CD4-positive, CD25-positive, alpha-beta regulatory T cell (primary cell): ENCODE results near the gene TANC1. TPM values are rescaled to one million over a fixed set of nuclear protein-coding genes. Genes with fewer than 3 reads are reported as not detected.

Source experiments
- ATAC-seq, 2 donors: fragments of 150-1000 bp; cut with Tn5 transposase; one replicate each; pipeline ENCODE4 v1.10.0; 2021; ENCODE audit warnings: low read depth in 2 of 2, moderate number of reproducible peaks in 2 of 2, moderate library complexity in 1 of 2
- DNase-seq, 3 donors: peaks; one replicate each; pipeline versions ENCODE4 v3.0.0 to v3.0.0-alpha.2; 2012 to 2022; ENCODE audit warnings: mixed read lengths in 1 of 3
- H3K27ac ChIP-seq: one replicate; pipeline ENCODE4 v1.7.0; 2013; ENCODE audit warnings: mild to moderate bottlenecking, low read length; ENCODE audit not compliant: insufficient read depth, poor library complexity, severe bottlenecking
- H3K27me3 ChIP-seq: one replicate; pipeline ENCODE4 v1.7.0; 2013; ENCODE audit warnings: low read length; ENCODE audit not compliant: control insufficient read depth, insufficient read depth
- H3K36me3 ChIP-seq: one replicate; pipeline ENCODE4 v1.7.0; 2013; ENCODE audit warnings: mild to moderate bottlenecking, low read length, moderate library complexity; ENCODE audit not compliant: control insufficient read depth, insufficient read depth
- H3K4me1 ChIP-seq: 2 replicates; pipeline ENCODE4 v1.7.0; 2013; ENCODE audit warnings: mild to moderate bottlenecking, low read length; ENCODE audit not compliant: insufficient read depth, control insufficient read depth, poor library complexity, severe bottlenecking
- H3K4me3 ChIP-seq: one replicate; pipeline ENCODE4 v1.7.0; 2013; ENCODE audit warnings: low read depth, mild to moderate bottlenecking, low read length, moderate library complexity
- H3K9me3 ChIP-seq, 2 experiments: 1 replicate in 1 of 2; 2 replicates in 1 of 2; pipeline ENCODE4 v1.7.0; 2013; ENCODE audit warnings: low read length in 2 of 2, mild to moderate bottlenecking in 1 of 2, moderate library complexity in 1 of 2; ENCODE audit not compliant: control insufficient read depth in 2 of 2
- H3K27ac Mint-ChIP-seq, 3 donors: one replicate each; pipeline ENCODE4 v1.8.0; 2020 to 2022; ENCODE audit warnings: mild to moderate bottlenecking in 3 of 3, mixed read lengths in 3 of 3, moderate library complexity in 2 of 3
- H3K27me3 Mint-ChIP-seq: one replicate; pipeline ENCODE4 v1.8.0; 2022; ENCODE audit warnings: mild to moderate bottlenecking, mixed read lengths
- H3K36me3 Mint-ChIP-seq: one replicate; pipeline ENCODE4 v1.8.0; 2020; ENCODE audit warnings: mixed read lengths
- H3K4me1 Mint-ChIP-seq, 4 donors: one replicate each; pipeline ENCODE4 v1.8.0; 2020 to 2022; ENCODE audit warnings: mixed read lengths in 4 of 4, mild to moderate bottlenecking in 1 of 4
- H3K4me3 Mint-ChIP-seq, 4 donors: one replicate each; pipeline ENCODE4 v1.8.0; 2020 to 2022; ENCODE audit warnings: mild to moderate bottlenecking in 4 of 4, mixed read lengths in 4 of 4, moderate library complexity in 3 of 4
- H3K9me3 Mint-ChIP-seq, 7 donors: one replicate each; pipeline ENCODE4 v1.8.0; 2020 to 2022; ENCODE audit warnings: mixed read lengths in 7 of 7, mild to moderate bottlenecking in 3 of 7, moderate library complexity in 2 of 7
- polyA plus RNA-seq, 4 donors: library from polyadenylated mRNA; unstranded; fragments of 300-500 nt; fragmentation: Illumina TruSeq; gene quantifications; one replicate each; pipeline ENCODE4 v1.2.3, GENCODE V29; 2021
- total RNA-seq: library from RNA; stranded (reverse); gene quantifications from one replicate; pipeline ENCODE4 v1.2.3, GENCODE V29; 2022

Gene TANC1
- total and polyA plus RNA-seq, 5 donors from 2014 or later = 0.06 to 0.07 TPM; not detected in 3

DNA sequence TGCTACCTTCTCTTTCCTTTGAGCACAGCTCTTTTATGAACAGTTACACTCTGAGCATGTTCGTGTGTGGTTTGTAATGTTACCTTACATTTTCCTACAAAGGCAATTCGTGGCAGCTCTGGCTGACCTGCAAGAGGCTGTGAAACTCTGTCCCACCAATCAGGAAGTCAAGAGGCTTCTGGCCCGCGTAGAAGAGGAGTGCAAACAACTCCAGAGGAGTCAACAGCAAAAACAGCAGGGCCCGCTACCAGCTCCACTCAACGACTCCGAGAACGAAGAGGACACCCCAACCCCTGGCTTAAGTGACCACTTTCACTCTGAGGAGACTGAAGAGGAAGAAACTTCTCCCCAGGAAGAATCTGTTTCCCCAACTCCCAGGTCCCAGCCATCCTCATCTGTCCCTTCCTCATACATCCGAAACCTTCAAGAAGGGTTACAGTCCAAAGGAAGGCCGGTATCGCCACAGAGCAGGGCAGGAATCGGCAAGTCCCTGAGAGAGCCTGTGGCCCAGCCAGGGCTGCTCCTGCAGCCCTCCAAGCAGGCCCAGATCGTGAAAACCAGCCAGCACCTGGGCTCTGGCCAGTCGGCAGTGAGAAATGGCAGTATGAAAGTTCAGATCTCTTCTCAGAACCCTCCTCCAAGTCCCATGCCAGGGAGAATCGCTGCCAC, 261.2 kb downstream of the TANC1 start:
- no peaks in the 10 kb centered on the region for H3K4me1 ChIP-seq
- no peak overlapping the region for H3K4me3 Mint-ChIP-seq
- no peak overlapping the region for H3K4me3 ChIP-seq
- H3K36me3 Mint-ChIP-seq = no peaks in the 10 kb centered on the region
- H3K4me1 Mint-ChIP-seq = peaks cover 0 to 5% (median 3%) of the 10 kb centered on the region in 4 donors
- peak overlapping the region in 1 of 3 donors; percentile 12 for H3K27ac Mint-ChIP-seq
- H3K27me3 Mint-ChIP-seq = no peaks in the 10 kb centered on the region
- ATAC-seq = no peak
- DNase-seq = no peak
- H3K9me3 Mint-ChIP-seq = peaks cover 0 to 1% (median 0%) of the 10 kb centered on the region in 7 donors
- H3K9me3 ChIP-seq = no peaks in the 10 kb centered on the region
- no peaks in the 10 kb centered on the region for H3K27me3 ChIP-seq
- no peaks in the 10 kb centered on the region for H3K36me3 ChIP-seq
- H3K27ac ChIP-seq = no peak overlapping the region

DNA sequence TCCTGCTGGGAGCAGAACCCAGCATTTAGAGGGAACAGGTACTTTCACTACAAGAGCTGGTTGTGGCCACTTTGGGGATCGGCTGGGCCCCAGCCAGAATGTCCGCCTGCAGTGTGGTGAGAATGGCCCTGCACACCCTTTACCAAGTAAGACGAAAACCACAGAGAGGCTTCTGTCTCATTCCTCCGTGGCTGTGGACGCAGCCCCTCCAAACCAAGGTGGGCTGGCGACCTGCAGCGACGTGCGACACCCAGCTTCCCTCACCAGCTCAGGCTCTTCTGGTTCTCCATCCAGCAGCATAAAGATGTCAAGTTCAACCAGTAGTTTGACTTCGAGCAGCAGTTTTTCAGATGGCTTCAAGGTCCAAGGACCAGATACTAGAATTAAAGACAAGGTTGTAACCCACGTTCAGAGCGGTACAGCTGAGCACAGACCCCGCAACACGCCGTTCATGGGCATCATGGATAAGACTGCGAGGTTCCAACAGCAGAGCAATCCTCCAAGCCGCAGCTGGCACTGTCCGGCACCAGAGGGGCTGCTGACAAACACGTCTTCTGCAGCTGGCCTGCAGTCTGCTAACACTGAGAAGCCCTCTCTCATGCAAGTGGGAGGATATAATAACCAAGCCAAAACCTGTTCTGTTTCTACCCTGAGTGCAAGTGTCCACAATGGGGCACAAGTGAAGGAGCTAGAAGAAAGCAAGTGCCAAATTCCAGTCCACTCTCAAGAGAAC, 261.9 kb downstream of the TANC1 start:
- Mint-ChIP-seq H3K27ac (no peak overlapping the region), H3K4me3 (no peak overlapping the region), H3K27me3 (no peaks in the 10 kb centered on the region), H3K4me1 (peaks cover 0 to 5% (median 3%) of the 10 kb centered on the region in 4 donors), H3K9me3 (peaks cover 0 to 1% (median 0%) of the 10 kb centered on the region in 7 donors), H3K36me3 (peaks cover 4% of the 10 kb centered on the region)
- Histone ChIP-seq H3K36me3 (no peaks in the 10 kb centered on the region), H3K4me3 (no peak overlapping the region), H3K27me3 (no peaks in the 10 kb centered on the region), H3K27ac (no peak overlapping the region), H3K9me3 (no peaks in the 10 kb centered on the region), H3K4me1 (no peaks in the 10 kb centered on the region)
- DNase-seq = no peak
- no peak for ATAC-seq

DNA sequence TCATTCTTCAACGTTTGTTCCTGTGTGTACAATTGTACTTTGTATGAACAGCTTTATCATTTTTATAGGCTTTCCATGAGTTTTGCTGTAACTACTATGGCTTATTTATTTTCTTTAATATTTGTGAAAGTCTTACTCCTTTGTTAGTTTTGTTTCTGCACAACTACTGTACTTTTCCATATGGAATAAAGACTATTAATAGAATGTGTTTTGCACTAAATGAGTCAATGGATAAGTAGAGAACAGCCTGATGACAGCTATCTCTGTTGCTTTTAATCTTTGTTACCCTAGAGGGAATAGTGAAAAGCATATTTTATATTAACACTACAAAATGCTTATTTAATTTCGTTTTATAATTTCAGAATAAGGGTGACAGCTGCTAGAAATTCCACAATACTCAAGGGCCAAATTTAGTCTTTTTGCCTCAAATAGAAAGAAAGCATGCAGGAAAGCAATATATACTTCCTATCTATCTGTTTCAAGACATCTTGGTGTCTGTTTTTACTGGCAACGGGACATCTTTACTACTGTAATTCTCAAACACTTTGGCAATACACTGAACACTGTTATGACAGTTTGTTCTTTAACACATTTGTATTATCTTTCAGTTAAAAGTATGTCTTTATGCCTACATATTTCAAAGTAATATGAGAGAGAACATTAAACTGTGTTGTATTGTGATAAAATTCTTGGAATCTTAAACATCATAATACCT, 264.2 kb downstream of the TANC1 start:
- no peaks in the 10 kb centered on the region for H3K27me3 Mint-ChIP-seq
- Histone ChIP-seq H3K27ac (no peak overlapping the region), H3K4me1 (no peaks in the 10 kb centered on the region), H3K9me3 (no peaks in the 10 kb centered on the region), H3K27me3 (no peaks in the 10 kb centered on the region), H3K4me3 (no peak overlapping the region), H3K36me3 (peaks cover 2% of the 10 kb centered on the region)
- DNase-seq = no peak
- no peaks in the 10 kb centered on the region for H3K4me1 Mint-ChIP-seq
- ATAC-seq = no peak
- H3K9me3 Mint-ChIP-seq = peaks cover 0 to 1% (median 0%) of the 10 kb centered on the region in 7 donors
- no peak overlapping the region for H3K27ac Mint-ChIP-seq
- no peak overlapping the region for H3K4me3 Mint-ChIP-seq
- H3K36me3 Mint-ChIP-seq = peaks cover 10% of the 10 kb centered on the region

DNA sequence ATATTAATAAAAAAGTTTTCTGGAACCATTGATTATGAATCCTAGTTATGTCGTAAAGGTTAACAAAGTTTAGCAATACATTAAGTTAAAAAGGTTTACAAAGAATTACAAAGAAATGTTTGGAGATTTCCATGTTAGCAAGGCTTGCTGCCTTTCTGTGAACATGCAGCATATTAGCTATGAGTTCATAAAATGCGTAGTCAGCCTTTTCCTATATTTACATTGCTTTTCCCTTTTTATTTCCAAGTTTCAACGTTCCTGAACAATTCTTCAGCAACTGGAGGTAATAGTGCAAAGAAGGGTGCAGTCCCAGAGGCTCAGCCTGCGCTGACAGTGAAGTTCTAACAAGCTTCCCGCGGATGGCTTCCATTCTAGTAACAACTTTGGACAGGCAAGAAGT, 266.4 kb downstream of the TANC1 start:
- Histone ChIP-seq H3K9me3 (no peaks in the 10 kb centered on the region), H3K27me3 (no peaks in the 10 kb centered on the region), H3K4me1 (no peaks in the 10 kb centered on the region), H3K4me3 (no peak overlapping the region), H3K36me3 (peaks cover 2% of the 10 kb centered on the region), H3K27ac (no peak overlapping the region)
- H3K4me3 Mint-ChIP-seq = no peak overlapping the region
- ATAC-seq (no peak), DNase-seq (no peak)
- H3K36me3 Mint-ChIP-seq = peaks cover 22% of the 10 kb centered on the region
- no peak overlapping the region for H3K27ac Mint-ChIP-seq
- peaks cover 0 to 1% (median 0%) of the 10 kb centered on the region in 7 donors for H3K9me3 Mint-ChIP-seq
- no peaks in the 10 kb centered on the region for H3K4me1 Mint-ChIP-seq
- no peaks in the 10 kb centered on the region for H3K27me3 Mint-ChIP-seq

DNA sequence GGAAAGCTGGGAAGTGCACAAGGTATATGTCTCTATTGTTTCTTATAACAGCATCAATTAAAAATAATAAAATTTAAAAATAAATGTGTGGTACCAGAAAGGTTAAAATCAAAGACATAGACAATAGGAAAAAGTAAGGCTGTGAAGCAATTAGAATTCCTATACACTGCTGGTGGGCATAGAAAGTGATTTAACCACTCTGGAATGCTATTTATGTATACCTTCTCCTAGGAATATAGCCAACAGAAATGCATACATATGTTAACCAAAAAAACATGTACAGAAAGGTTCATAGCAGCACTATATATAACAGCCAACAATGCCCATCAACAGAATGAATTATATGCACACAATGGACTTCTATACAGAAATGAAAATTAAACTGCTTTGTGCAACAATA, 275.1 kb downstream of the TANC1 start:
- Mint-ChIP-seq H3K27me3 (no peaks in the 10 kb centered on the region), H3K27ac (no peak overlapping the region), H3K4me1 (peaks cover 0 to 5% (median under 1%) of the 10 kb centered on the region in 4 donors), H3K9me3 (peaks cover 0 to 4% (median 0%) of the 10 kb centered on the region in 7 donors), H3K4me3 (no peak overlapping the region), H3K36me3 (peaks cover 55% of the 10 kb centered on the region)
- no peaks in the 10 kb centered on the region for H3K36me3 ChIP-seq
- H3K27ac ChIP-seq = no peak overlapping the region
- H3K9me3 ChIP-seq = peaks cover 0 to 5% of the 10 kb centered on the region in 2 experiments
- no peak overlapping the region for H3K4me3 ChIP-seq
- DNase-seq (no peak), ATAC-seq (no peak)
- H3K27me3 ChIP-seq = no peaks in the 10 kb centered on the region
- H3K4me1 ChIP-seq = no peaks in the 10 kb centered on the region

DNA sequence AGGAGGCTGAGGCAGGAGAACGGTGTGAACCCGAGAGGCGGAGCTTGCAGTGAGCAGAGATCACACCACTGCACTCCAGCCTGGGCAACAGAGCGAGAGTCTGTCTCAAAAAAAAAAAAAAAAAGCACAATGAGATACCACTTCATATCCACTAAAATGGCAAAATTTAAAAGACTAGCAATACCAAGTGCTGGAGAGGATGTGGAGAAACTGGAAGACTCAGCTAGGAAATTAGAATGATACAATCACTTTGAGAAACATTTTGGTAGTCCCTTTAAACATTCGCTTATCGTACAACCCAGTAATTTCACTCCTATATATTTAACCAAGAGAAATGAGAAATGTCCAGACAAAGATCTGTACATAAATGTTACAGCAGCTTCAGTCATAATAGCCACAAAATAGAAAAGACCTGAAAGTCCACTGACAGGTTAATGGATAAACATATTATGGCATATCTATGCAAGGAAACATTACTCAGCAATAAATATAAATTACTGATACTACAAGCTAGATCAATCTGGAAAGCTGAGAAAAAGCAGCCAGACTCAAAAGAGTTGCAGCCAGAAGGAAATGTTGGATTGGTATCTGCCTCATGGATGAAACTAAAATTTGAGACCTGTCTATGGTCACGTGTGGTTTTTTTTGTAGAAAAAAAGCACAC, 278.0 kb downstream of the TANC1 start:
- Mint-ChIP-seq H3K9me3 (peaks cover 0 to 4% (median 0%) of the 10 kb centered on the region in 7 donors), H3K4me1 (peaks cover 0 to 5% (median under 1%) of the 10 kb centered on the region in 4 donors), H3K27me3 (no peaks in the 10 kb centered on the region), H3K27ac (no peak overlapping the region), H3K4me3 (no peak overlapping the region), H3K36me3 (peaks cover 37% of the 10 kb centered on the region)
- H3K4me3 ChIP-seq = no peak overlapping the region
- no peak for DNase-seq
- H3K4me1 ChIP-seq = no peaks in the 10 kb centered on the region
- H3K36me3 ChIP-seq = no peaks in the 10 kb centered on the region
- no peak overlapping the region for H3K27ac ChIP-seq
- ATAC-seq = no peak
- peaks cover 0 to 5% of the 10 kb centered on the region in 2 experiments for H3K9me3 ChIP-seq
- no peaks in the 10 kb centered on the region for H3K27me3 ChIP-seq

DNA sequence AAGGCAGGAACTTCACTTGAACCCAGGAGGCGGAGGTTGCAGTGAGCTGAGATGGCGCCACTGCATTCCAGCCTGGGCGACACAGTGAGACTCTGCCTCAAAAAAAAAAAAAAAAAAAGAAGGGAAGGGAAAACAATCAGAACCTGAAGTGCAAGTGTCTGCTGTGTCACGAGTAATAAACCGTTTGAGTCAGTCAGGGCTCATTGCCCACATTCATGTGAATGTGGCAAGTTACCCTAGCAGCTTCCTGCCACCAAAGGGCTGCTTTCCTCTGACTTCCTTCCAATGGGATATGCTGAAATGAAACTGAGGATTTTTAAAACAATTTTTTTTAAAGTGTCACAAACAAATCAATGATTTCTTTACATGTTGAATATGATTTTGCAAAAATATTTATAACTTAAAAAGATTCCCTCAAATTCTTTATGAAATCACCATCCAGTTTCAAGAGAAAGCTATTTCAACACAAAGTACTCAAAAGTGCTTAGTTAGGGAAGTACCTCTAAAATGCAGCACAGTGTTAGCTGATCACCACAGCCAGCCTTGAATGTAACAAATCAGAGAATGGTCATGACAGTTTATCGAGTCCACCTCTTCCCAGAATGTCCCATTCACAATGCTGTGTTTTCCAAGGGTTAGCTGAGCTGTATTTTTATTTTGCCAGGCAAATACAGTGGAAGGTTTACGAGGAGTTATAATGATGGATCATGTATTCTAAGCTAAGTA, 281.7 kb downstream of the TANC1 start:
- H3K4me1 ChIP-seq = no peaks in the 10 kb centered on the region
- no peak overlapping the region for H3K4me3 ChIP-seq
- Mint-ChIP-seq H3K27me3 (no peaks in the 10 kb centered on the region), H3K36me3 (peaks cover 27% of the 10 kb centered on the region), H3K4me1 (peaks cover 0 to 5% (median under 1%) of the 10 kb centered on the region in 4 donors), H3K9me3 (peaks cover 0 to 4% (median 0%) of the 10 kb centered on the region in 7 donors), H3K27ac (no peak overlapping the region), H3K4me3 (no peak overlapping the region)
- H3K9me3 ChIP-seq = peaks cover 0 to 5% of the 10 kb centered on the region in 2 experiments
- H3K27me3 ChIP-seq = no peaks in the 10 kb centered on the region
- no peak overlapping the region for H3K27ac ChIP-seq
- H3K36me3 ChIP-seq = no peaks in the 10 kb centered on the region
- ATAC-seq (no peak), DNase-seq (peak in 1 of 3 donors; percentile 9)
